Choroid plexus epithelial cell (primary cell): ENCODE results near the gene C1QTNF8.
A peak's percentile ranks its signal among the peaks of the same experiment; 100 is the strongest.

Source experiments
- DNase-seq: peaks from one replicate; pipeline ENCODE4 v3.0.0-alpha.2; 2010; ENCODE audit warnings: low read depth
- H3K4me3 ChIP-seq: 2 replicates; pipeline ENCODE4 v1.5.1; 2011; ENCODE audit warnings: low read depth, mild to moderate bottlenecking, control low read depth, low read length, moderate library complexity
- TF ChIP-seq, protein P1 (sequence below): conservative IDR thresholded peaks from 2 replicates; pipeline ENCODE4 v1.5.1; 2011; ENCODE audit warnings: low read depth, mild to moderate bottlenecking, control low read depth, inconsistent platforms, low read length, moderate library complexity

C1QTNF8 gene

DNA sequence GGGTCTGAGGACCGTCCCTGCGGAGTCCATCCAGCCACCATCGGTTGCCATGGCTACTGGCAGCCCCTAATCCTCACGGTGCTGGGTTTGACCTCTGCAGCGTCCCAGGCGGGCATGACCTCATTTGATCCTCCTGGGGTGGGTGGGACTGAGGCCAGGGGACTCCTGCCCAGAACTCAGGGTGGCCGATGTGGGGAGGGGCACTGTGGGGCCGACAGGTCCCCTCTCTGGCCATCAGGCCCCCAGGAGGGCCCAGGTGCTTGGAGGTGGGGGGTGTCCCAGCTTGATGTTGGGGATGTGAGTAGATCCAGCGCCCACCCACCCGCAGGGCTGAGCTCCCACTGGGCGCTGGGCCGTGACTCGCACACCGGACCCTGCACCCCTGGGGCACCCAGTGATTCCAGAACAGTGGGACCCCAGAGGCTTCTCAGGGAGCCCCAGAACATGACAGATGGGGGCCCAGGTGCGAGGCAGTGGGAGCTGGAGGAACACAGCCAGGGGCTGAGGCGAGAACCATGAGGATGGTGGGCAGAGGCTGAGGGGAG, 25.1 kb downstream of the C1QTNF8 start:
- H3K4me3 ChIP-seq = no peak overlapping the region
- TF ChIP-seq, protein P1, sequence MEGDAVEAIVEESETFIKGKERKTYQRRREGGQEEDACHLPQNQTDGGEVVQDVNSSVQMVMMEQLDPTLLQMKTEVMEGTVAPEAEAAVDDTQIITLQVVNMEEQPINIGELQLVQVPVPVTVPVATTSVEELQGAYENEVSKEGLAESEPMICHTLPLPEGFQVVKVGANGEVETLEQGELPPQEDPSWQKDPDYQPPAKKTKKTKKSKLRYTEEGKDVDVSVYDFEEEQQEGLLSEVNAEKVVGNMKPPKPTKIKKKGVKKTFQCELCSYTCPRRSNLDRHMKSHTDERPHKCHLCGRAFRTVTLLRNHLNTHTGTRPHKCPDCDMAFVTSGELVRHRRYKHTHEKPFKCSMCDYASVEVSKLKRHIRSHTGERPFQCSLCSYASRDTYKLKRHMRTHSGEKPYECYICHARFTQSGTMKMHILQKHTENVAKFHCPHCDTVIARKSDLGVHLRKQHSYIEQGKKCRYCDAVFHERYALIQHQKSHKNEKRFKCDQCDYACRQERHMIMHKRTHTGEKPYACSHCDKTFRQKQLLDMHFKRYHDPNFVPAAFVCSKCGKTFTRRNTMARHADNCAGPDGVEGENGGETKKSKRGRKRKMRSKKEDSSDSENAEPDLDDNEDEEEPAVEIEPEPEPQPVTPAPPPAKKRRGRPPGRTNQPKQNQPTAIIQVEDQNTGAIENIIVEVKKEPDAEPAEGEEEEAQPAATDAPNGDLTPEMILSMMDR = no peak
- DNase-seq = no peak

DNA sequence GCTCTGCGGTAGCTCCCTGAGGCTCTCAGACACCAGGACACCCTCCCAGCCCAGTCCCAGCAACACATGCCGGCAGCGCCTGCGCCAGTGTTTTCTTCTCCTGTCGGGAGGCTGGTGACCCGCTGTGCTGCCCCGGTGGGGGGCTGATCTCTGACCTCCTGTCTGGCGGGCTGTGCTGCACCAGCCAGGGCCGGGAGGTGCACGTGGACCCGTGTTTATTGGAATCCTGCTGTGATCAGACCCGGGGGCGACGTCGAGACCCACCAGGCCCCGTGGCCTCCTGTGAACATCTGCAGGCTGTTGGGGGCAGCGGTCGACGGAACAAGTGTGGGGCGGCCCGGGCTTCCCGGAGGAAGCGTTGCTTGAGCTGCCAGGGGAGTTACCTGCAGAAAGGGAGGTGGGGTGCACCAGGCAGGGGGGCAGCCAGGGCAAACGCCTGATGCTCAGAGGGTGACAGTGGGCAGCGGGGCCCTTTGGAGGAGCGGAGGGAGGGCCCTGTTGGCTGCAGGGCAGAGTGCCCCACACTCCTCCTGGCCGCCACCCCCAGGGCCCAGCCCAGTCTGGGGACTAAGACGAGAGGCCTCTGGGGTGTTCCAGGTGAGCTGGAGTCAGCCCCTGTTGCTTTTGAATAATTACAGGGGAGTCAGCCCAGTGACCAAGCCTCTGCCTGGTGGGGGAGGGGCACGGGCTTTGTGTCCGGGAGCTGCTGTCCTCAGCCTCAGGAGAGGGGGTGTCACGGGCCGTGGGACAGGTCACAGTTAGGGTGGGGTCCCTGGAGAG, 25.8 kb downstream of the C1QTNF8 start:
- TF ChIP-seq, protein P1 = no peak
- no peak overlapping the region for H3K4me3 ChIP-seq
- DNase-seq = peak; percentile 46

DNA sequence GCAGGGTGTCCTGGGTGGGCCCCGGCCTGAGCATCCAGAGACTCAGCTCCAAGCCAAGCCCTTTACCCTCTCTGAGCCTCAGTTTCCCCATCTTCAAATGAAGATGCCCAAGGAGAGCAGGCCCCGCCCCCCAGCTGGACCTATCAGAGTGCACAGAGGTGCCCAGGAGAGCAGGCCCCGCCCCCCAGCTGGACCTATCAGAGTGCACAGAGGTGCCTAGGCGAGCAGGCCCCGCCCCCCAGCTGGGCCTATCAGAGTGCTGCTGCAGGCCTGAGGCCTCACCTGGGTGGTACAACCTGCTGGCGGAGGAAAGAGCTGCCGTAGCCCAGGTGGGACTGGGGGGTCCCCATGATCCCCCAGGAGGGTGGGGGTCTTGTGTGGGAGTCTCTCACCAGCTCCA, 26.9 kb downstream of the C1QTNF8 start:
- TF ChIP-seq, protein P1 = no peak
- H3K4me3 ChIP-seq = no peak overlapping the region
- no peak for DNase-seq

DNA sequence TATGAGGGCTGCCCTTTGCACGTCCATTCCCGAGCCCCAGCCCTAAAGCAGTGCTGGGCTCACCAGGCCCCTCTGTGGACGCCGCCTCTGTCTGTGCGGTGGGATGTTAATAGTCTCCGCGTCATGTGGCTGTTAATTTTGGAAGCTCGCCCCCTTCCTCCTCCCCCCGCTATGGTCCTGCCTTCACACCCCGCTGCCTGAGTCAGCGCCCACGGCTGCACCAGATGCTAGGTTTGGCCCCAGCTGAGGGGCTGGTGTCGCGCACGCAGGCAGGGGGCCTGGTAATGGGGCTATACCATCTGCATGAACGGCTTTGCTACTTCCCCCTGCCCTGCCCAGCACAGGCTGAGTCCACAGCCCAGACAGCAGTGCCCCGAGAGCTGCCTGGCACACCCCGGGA, 27.6 kb downstream of the C1QTNF8 start:
- H3K4me3 ChIP-seq = no peak overlapping the region
- TF ChIP-seq, protein P1 = no peak
- no peak for DNase-seq

DNA sequence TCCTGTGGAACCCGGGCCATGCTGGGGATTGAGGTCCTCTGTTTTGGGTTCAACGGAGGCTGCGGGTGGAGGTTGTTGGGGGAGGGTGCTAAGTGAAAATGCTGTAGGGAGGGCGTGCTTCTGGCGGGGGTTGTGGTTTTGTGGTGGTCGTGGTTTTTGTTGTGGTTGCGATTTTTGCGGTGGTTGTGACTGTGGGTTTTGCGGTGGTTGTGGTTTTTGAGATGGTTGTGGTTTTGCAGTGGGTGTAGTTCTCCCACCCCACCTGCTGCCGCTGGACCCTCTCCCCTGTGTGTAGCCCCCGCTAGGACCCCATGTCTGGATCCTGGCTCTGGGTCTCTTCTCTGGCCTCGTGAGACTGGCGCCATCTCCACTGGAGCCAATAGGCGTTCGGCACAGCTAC, 28.4 kb downstream of the C1QTNF8 start:
- DNase-seq = no peak
- H3K4me3 ChIP-seq = no peak overlapping the region
- TF ChIP-seq, protein P1 = no peak

DNA sequence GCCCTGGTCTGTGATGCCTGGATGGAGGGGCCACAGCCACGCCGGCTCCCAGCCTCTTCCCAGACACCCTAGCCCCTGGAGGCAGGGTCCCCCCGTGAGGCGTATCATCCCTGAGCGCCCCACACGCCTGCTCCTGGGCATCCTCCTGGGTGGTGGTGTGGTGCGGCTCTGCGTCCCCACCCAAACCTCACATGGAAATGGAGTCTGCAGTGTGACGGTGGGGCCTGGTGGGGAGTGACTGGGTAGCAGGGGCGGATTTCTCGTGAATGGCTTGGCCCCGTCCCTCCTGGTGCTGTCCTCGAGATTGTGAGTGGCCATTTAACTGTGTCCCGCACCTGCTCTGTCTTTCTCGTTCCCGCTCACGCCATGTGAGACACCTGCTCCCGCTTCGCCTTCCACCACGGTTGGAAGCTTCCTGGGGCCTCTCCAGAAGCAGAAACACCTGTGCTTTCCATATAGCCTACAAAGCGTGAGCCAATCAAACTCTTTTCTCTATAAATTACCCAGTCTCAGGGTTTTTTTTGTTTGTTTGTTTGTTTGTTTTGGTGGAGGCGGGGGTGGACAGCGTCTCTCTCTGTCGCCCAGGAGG, 29.4 kb downstream of the C1QTNF8 start:
- DNase-seq = no peak
- H3K4me3 ChIP-seq = no peak overlapping the region
- TF ChIP-seq, protein P1 = no peak
